Measurements from ENCODE around the gene A1CF. TPM values are rescaled to one million over a fixed set of nuclear protein-coding genes. Genes with fewer than 3 reads are reported as not detected.

Gene A1CF
- polyA plus RNA-seq, 3 donors, result not detected

DNA sequence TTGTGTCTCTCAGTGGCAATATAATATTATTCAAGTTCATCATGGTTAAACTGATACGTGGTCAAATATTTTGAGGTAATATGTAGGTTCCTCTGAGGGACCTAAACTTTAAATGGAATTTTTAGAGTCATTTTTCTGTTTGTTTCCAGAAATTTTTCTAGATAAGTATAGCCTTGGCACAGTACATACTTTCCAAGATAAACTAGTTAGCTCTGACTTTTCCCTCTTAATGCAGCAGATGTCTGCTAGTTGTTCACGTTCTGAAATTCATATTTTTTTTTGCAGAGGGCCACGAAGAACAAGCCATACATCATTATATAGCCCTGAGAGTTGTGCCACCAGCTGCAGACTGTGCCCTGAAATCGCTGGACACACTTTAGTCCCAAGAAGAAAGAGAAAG lies 61.6 kb downstream of the A1CF start:
- H3K79me2 ChIP-seq (ENCODE audit: insufficient read depth, low read length), result no peaks in the 10 kb centered on the region
- DNase-seq, result no peak
- H3K27me3 ChIP-seq (ENCODE audit: control insufficient read depth in 2 of 2, insufficient read depth in 2 of 2, low read length in 2 of 2), result no peaks in the 10 kb centered on the region
- no peak overlapping the region for H3K4me3 Mint-ChIP-seq
- no peak overlapping the region for H3K4me3 ChIP-seq (replicated peaks in 1 of 3; ENCODE audit: low read depth in 2 of 3, low read length in 3 of 3)
- no peak overlapping the region for H3K27ac ChIP-seq (ENCODE audit: low read depth in 1 of 2, low read length in 2 of 2)
- intact Hi-C loops (cut with micrococcal nuclease), result no loop called here
- H3K4me2 ChIP-seq (replicated peaks; ENCODE audit: extremely low read depth, low read length, poor library complexity, severe bottlenecking), result no peak overlapping the region
- H3K27ac Mint-ChIP-seq, result no peak overlapping the region
- H2AFZ ChIP-seq (ENCODE audit: insufficient read depth, low read depth, low read length, poor library complexity, severe bottlenecking), result no peak overlapping the region
- peaks cover 0 to 5% (median 2%) of the 10 kb centered on the region in 7 donors for H3K9me3 Mint-ChIP-seq
- H3K36me3 Mint-ChIP-seq, result no peaks in the 10 kb centered on the region
- no peaks in the 10 kb centered on the region for H3K36me3 ChIP-seq (replicated peaks in 1 of 2; ENCODE audit: control insufficient read depth in 1 of 2, insufficient read depth in 2 of 2, low read length in 2 of 2)
- no peaks in the 10 kb centered on the region for H3K4me1 Mint-ChIP-seq
- peaks cover 0 to 3% (median 2%) of the 10 kb centered on the region in 3 donors for H3K27me3 Mint-ChIP-seq (ENCODE audit: low read depth in 3 of 3)
- H3K9ac ChIP-seq (ENCODE audit: insufficient read depth, low read length, poor library complexity, severe bottlenecking), result no peak overlapping the region
- H3K9me3 ChIP-seq (replicated peaks in 1 of 2; ENCODE audit: control insufficient read depth in 1 of 2, insufficient read depth in 1 of 2, low read length in 2 of 2), result no peaks in the 10 kb centered on the region
- TF ChIP-seq, protein P1, sequence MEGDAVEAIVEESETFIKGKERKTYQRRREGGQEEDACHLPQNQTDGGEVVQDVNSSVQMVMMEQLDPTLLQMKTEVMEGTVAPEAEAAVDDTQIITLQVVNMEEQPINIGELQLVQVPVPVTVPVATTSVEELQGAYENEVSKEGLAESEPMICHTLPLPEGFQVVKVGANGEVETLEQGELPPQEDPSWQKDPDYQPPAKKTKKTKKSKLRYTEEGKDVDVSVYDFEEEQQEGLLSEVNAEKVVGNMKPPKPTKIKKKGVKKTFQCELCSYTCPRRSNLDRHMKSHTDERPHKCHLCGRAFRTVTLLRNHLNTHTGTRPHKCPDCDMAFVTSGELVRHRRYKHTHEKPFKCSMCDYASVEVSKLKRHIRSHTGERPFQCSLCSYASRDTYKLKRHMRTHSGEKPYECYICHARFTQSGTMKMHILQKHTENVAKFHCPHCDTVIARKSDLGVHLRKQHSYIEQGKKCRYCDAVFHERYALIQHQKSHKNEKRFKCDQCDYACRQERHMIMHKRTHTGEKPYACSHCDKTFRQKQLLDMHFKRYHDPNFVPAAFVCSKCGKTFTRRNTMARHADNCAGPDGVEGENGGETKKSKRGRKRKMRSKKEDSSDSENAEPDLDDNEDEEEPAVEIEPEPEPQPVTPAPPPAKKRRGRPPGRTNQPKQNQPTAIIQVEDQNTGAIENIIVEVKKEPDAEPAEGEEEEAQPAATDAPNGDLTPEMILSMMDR (IDR thresholded peaks at IDR 0.05), result no peak
- no peaks in the 10 kb centered on the region for H4K20me1 ChIP-seq (ENCODE audit: insufficient read depth, low read length)
- 67% methylated on average over 1 of the region's 4 CpGs for WGBS (ENCODE audit: insufficient coverage)
- H3K4me1 ChIP-seq (ENCODE audit: control insufficient read depth in 1 of 2, insufficient read depth in 2 of 2, low read length in 2 of 2), result no peaks in the 10 kb centered on the region

- Mint-ChIP-seq H3K9me3 (peaks cover 0 to 2% (median 0%) of the 10 kb centered on the region in 7 donors), H3K36me3 (no peaks in the 10 kb centered on the region), H3K27ac (no peak overlapping the region), H3K4me3 (no peak overlapping the region), H3K27me3 (ENCODE audit: low read depth in 3 of 3) (peaks cover 2 to 5% (median 4%) of the 10 kb centered on the region in 3 donors), H3K4me1 (no peaks in the 10 kb centered on the region)
- no peak overlapping the region for H3K27ac ChIP-seq (ENCODE audit: low read depth in 1 of 2, low read length in 2 of 2)
- intact Hi-C loops (cut with micrococcal nuclease), result no loop called here
- H2AFZ ChIP-seq (ENCODE audit: insufficient read depth, low read depth, low read length, poor library complexity, severe bottlenecking), result no peak overlapping the region
- H3K79me2 ChIP-seq (ENCODE audit: insufficient read depth, low read length), result no peaks in the 10 kb centered on the region
- H3K4me2 ChIP-seq (replicated peaks; ENCODE audit: extremely low read depth, low read length, poor library complexity, severe bottlenecking), result no peak overlapping the region
- DNase-seq, result no peak
- peaks cover 0 to 2% of the 10 kb centered on the region in 2 donors for H3K27me3 ChIP-seq (ENCODE audit: control insufficient read depth in 2 of 2, insufficient read depth in 2 of 2, low read length in 2 of 2)
- no peak overlapping the region for H3K4me3 ChIP-seq (replicated peaks in 1 of 3; ENCODE audit: low read depth in 2 of 3, low read length in 3 of 3)
- no peaks in the 10 kb centered on the region for H3K36me3 ChIP-seq (replicated peaks in 1 of 2; ENCODE audit: control insufficient read depth in 1 of 2, insufficient read depth in 2 of 2, low read length in 2 of 2)
- no peak overlapping the region for H3K9ac ChIP-seq (ENCODE audit: insufficient read depth, low read length, poor library complexity, severe bottlenecking)
- 88% methylated on average over 6 of the region's 7 CpGs for WGBS (ENCODE audit: insufficient coverage)
- no peaks in the 10 kb centered on the region for H4K20me1 ChIP-seq (ENCODE audit: insufficient read depth, low read length)
- no peaks in the 10 kb centered on the region for H3K4me1 ChIP-seq (ENCODE audit: control insufficient read depth in 1 of 2, insufficient read depth in 2 of 2, low read length in 2 of 2)
- TF ChIP-seq, protein P1 (IDR thresholded peaks at IDR 0.05), result no peak
- no peaks in the 10 kb centered on the region for H3K9me3 ChIP-seq (replicated peaks in 1 of 2; ENCODE audit: control insufficient read depth in 1 of 2, insufficient read depth in 1 of 2, low read length in 2 of 2)
These were observed 75.8 kb downstream of the A1CF start for GRCh38 chr10:50809596-50809995.

Data from CD14-positive monocyte (primary cell).